ENCODE data around the gene THYN1.
A peak's percentile ranks its signal among the peaks of the same experiment; 100 is the strongest.

Gene THYN1

DNA sequence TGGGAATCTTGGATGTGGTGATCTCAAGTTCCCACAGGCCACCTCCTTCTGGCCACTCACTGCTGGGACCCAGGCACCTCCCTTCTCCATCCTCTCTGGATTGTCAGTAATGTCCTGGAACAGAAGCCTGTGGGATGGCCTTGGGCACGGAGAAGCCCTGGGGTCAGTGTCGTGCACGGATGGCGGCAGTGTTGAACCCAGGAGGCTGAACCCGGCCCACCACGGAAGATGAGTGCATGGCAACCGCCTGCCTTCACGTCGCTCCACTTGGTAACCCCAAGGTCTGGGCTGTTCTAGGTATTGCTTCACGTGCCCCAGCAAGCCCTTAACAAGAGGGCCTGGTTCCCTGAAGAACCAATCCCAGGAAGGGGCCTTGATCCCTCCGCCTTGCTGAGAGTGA is 7.1 kb downstream of the THYN1 start:
- DNase-seq, result no peak

DNA sequence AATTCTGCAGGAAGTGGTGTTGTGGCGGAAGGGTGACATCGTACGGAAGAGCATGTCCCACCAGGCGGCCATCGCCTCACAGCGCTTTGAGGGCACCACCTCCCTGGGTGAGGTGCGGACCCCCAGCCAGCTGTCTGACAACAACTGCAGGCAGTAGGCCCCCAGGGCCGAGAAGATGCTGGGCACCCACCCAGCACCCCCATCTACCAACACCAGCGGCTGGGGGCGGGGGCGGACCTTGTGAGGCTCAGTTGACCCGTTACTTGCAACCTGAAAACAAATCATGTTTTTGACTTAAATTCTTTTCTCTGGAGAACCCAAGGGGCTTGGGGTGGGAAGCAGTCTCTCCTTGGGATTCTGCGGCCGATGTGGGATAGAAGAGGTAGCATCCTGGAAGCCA is 7.7 kb downstream of the THYN1 start:
- DNase-seq, result no peak

DNA sequence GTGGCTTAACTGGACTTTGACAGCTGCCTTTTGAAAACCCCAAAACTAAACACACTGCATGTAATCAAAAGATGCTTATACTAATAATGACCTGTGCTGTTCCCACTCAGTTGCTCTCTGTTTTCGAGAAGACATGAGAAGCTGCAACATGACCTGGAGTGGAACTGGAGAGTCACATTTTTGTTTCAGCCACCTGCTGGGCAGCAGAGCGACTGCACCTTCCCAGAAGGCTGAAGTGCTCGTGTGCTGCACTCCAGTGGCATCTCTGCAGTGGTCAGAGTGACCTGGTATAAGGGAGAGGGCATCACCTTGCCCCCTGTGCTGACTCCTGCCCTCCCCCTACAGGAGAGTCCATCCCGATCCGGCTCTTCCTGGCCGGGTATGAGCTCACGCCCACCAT is 8.6 kb downstream of the THYN1 start:
- DNase-seq, result no peak

DNA sequence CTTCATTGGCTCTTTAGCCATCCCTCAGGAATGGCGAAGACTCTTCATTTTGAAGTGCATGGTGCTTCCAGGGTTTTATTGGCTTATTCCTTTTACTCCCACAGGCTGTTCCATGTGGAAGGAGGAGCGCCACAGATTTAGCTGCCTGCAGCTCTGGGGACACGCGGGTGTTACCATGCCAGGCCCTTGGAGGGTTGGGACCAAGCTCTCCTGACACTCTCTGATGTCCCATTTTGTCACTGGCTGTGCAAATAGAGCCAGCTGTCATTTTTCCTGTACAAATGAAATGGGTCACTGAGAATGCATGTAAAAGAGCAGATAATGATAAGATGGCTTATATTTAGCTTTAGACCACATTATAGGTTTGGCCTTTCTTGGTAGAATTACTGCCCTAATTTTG is 9.2 kb downstream of the THYN1 start:
- DNase-seq, result no peak

DNA sequence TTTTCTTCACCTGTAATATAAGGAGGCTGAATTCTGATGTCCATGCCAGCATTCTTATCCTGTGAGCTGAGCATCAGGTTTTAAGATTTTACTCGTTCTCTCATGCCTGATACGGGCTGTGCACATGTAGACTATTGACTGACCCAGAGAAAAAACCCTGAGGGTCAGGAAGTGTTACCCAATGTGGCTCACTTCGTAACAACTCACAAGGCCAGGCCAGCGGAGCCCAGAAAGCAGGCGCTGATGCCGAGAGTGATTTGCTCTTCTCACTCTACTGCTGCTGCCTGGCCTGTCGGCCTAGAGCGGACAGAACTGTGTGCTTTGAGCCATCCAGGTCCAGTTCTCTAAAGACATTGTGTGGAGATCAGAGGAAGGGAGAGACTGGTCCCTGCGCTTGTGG is 10.8 kb downstream of the THYN1 start:
- no peak for DNase-seq

DNA sequence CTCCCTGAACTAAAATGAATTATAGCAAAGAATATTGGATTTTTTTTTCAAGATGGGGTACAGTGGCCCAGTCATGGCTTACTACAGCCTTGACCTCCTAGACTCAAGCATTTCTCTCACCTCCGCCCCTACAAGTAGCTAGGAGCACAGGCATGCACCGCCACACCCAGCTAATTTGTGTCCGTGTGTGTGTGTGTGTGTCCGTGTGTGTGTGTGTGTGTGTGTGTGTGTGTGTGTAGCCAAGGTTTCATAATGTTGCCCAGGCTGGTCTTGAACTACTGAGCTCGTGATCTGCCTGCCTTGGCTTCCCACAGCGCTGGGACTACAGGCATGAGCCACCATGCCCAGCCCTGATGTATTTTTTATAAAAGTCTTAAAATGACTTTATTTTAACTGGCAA is 12.6 kb downstream of the THYN1 start:
- DNase-seq, result no peak

DNA sequence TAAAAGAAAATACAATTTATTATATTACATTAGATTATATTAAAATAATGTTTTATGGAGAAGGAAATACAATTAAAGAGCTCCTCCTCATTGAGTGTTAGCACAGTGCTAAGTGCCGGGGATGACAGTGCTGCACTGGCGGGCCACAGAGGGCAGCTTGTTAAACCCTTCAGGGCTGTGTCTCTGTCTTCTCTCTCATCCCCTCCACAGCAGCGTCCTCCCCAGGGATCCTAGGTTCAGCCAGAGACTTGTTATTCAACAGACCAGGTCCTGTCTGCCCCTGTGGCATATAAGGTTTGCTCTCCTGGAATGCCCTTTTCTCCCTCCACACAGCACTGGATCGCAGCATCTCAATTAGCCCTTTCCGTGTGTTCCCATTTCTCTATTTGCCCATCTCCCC is 14.2 kb downstream of the THYN1 start:
- no peak for DNase-seq

DNA sequence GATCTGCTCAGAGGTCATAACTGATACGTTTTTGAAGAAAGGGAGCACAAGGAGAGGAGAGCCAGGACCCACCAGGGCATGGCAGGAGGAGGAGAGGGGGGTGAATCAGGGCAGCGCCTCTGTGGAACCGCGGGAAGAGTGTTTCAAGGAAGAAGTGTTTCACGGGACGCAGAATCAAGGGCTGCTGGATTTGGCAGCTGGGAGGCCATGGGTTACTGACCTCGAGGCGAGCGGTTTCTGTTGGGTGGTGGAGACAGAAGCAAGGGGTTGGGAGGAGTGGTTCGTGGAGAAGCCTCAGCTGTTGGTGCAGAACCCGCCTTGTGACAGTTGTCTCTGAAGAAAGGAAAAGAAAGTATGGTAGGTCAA is 15.6 kb downstream of the THYN1 start:
- no peak for DNase-seq

DNA sequence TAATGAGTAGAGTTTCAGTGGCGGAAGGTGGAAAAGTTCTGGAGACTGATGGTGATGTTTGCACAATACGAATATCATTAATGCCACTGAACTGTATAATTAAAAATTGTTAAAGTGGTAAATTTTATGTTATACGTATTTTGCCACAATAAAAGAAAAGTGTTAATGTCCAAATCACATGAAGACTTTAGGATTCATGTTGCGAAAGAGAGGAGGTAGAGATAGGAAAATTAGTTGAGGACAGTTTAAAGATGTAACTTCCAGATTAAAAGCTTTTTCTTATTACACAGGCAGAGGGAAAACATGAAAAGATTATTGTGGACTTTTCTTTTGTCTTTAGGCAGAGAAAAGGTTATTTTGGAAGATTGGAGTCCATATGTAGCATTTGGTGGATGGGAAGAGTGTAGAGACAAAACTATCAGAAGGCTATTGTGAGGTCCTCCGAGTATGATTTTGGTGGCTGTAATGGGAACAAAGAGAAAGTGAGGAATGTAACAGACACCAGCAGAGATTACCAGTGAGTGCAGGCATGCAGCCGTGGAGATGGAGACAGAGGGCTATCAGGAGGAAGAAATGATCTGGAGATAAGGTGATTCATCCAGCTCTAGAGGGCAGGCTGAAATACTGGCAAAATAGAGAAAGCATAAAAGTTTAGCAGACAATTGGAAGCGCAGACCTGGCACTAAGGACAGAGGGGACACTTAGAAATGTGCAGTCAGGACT is 16.2 kb downstream of the THYN1 start:
- no peak for DNase-seq

DNA sequence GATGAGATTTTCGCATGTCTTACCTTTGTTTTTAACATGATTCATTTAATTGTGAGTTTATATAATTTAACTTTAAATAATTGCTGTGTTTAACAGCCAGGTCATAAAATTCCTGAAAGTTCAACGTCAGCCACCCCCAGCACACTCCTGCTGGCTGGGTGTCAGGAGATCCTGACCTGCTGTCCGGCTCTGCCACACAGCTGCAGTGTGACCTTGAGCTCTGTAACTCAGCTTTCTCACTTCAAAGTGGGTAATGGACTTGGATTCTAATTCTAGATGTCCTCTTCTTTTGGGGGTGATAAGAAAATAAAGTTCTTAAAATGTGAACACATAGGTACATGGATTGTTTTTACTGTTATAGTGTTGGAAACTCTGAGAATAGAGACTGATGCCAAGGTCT is 17.8 kb downstream of the THYN1 start:
- no peak for DNase-seq

DNA sequence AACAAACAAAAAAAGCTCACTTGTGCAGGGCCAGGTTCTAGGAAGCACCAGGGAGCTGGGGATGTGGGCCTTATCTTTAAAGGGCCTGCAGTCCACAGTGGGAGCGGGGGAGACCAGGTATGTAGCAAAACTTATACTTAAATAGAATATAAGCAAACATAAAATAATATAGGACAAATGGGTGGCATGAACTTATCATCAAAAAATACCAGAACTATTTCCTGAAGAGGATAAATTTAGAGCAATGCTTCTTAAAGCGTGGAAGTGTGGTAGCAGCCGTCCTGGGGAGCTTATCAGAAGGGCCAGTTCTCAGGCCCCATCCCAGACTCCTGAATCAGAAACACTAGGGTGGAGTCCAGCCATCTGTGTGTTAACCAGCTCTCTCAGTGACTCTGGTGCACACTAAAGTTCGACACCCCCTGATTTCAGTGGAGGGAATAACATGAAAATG is 19.4 kb downstream of the THYN1 start:
- no peak for DNase-seq

DNA sequence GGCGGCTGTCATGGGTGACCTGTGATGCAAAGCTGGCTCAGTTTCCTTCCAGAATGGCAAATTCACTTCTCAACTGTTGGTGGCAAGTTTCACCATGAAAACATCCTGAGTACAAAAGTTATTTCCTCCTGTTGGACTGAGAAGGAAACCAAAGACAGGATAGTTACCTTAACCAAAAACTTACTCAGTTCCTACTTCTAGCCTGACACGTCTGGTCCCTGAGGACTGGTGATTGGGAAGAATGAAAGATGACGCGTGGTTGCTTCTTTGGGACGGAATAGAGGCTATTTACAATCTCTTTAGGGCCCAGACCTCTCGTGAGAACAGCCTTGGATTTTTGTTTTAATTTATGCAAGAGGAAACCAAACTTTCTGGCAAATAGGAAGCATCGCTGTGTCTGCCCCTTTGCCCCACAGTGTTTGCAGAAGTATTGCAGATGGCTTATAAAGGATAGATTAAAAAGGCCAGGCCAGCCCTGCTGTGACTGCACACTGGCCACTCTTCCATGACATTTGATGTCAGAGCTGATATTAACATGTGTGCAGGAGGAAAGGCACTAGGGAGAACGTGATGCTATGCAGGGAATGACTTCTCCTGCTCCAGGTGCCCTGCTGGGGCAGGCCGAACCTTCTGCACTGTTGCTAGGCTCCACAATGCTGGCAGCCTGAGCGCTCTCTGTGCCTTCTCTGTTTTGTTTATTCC is 21.0 kb downstream of the THYN1 start:
- DNase-seq, result no peak

DNA sequence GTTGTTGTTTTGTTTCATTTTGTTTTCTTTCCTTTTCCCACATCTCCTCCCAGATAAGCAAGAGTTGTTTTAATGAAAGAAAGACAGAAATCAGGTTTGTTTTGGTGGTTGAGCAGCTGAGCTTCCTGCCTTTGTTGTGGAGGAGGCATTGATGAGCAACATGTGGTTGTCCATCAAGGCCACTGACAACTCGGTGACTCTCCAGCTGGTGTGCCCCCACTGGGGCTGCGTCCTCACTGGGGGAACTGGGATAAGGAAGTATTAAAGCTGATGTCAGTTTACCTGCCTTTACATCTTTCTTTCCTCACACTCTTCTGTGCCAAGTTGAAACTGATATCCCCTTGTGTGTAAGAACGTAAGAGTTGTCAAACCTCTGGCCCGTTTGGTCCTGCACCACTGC is 22.8 kb downstream of the THYN1 start:
- DNase-seq, result no peak

DNA sequence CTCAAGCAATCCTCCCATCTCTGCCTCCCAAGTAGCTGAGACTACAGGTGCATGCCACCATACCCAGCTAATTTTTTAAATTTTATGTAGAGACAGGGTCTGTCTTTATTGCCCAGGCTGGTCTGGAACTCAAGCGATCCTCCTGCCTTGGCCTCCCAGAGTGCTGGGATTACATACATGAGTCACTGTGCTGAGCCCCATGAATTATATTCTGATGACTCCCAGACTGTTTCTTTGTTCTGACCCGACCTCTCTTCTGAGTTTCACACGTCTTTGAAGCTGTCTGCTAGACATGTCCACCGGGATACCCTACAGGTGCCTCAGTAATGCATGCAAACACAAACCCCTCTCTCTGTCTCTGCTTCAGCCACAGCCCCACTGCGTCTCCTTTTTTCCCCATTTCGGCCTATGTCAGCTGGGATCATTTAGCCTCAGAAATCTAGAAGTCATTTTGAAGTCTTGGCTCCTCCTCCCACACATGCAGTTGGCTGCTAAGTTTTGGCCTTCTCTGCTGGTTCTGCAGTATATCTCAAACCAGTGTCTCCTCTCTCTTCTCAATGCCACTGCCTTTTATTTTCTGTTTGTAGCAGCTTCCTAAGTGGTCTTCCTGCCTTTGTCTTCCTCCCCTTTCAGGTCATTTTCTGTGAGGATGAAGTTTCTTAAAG is 23.9 kb downstream of the THYN1 start:
- DNase-seq, result no peak

DNA sequence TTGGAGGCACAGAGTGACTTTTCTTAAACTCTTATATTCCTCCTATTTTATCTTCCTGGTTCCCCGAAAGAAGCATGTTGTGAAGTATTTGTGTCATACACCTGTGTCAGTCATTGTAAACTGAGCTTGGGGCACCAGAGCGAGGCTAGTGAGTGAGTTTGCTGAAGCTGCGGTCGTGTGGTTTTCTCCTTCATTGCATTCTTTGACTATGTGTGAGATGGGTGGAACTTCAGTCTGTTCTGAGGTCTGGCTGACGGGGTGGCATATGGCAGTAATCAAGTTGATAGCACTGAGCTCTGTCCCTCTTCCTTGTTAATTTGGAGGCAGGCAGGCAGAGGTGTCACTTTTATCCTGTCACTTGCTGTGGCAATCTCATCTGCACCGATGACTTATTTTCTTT is 24.5 kb downstream of the THYN1 start:
- no peak for DNase-seq

DNA sequence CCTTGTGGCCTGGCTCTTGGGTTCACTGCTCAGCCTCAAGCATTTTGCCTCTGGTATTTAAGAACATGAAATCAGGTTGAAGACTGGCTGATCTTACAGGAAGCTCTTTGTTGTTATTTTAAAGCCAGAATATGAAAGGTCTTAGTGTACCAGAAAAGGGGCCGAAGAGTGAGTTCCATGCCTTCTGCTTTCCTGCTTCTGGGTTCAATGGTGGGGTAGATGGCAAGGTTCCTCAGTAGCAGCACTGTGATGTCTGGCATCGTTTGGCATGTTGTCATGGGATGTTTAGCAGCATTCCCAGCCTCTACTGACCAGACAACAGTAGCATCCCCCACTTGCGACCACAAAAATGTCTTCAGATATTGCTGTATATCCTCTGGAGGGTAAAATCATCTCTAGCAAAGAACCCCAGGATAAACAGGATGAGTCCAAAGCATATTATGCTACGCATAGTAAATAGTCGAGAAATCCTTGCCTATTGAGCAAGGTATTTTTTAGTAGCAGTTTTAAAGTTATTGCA is 26.3 kb downstream of the THYN1 start:
- no peak for DNase-seq

DNA sequence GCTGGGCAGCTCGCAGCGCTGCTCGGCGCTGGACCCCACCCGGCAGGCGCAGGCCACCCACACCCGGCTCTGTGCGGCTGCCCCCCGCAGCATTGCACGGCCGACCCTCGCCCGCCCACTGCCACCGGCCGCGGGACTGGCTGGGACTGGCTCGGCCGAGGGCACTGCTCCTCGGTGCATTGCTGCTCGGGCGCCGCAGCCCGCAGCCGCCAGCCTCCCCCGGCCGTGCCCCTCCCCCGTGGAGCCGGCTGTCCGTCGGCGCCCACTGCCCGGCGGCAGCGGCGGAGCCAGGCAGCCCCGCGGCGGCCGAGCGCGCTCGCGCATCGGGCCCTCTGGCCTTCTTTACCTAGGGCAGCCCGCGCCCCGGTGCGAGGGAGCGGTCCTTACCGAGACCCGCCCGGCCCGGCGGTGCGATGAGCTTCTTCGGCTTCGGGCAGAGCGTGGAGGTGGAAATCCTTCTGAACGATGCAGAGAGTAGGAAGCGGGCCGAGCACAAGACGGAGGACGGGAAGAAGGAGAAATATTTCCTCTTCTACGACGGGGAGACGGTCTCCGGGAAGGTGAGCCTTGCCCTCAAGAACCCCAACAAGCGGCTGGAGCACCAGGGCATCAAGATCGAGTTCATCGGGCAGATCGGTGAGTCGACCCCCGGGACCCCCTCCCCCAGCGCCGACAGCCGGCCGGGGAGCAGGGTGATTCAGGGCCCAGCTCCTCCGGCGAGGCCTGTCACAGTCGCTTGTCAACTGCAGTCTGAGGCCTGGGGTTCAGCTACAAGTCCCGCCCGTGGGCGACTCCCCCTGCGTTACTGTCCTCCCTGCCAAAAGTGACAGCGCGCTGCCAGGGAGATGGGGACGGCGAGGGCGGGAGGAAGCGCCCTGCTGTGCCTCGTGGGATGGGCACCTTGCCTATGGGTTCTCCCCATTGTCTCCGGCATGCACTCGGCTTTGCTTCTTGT is 28.2 kb downstream of the THYN1 start:
- peak; percentile 59 for DNase-seq

DNA sequence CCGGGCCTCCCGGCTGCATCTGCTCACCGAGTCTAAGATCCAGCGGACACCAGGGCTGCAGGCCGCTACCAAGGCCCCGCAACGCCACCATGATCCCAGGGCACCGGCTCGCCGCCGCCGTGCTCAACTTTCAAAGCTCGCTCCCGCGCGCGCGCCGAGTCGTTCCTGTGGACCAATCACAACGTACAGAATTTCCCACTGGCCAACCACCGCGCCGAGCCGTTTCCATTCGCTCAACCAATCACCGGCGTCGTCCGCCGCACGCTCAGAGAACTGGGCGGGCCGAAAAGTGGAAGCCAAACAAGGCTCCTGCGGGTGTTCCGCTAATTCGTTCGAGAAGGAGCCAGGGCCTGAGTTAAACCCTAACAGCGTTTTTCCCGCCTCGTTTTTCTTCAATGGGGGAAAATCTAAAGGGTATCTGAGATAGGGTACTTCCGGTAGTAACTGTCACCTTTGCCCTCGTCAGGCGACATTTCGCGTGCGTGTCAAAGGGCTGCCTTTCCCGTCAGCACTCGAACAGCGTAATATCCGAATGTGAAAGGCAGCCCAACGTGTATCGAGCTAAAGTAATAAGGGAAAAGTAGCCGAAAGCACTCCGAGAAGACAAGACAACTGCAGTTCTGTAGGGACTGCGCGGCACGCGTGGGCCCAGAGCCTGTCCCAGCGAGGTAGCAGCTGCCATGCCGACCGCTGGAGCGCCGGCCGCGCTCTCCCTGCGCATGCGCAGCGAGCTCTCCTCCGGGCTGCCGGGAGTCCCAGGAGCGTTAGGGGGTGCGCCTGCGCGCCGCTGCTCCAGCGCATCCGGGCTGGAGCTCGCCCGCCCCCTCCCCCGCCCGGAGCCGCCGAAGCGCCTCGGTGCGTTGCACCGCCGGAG is 29.1 kb downstream of the THYN1 start, which contains the start of the genes NCAPD3 and VPS26B:
Gene NCAPD3, minus strand, starts transcription at position 132 of the 874 bp plus-strand sequence. Its CDS starts 41 bp downstream, at position 91.
Gene VPS26B, plus strand, starts transcription at position 836 of the 874 bp plus-strand sequence. CDS start 452 bp downstream, outside the sequence.
- peak; percentile 97 for DNase-seq

DNA sequence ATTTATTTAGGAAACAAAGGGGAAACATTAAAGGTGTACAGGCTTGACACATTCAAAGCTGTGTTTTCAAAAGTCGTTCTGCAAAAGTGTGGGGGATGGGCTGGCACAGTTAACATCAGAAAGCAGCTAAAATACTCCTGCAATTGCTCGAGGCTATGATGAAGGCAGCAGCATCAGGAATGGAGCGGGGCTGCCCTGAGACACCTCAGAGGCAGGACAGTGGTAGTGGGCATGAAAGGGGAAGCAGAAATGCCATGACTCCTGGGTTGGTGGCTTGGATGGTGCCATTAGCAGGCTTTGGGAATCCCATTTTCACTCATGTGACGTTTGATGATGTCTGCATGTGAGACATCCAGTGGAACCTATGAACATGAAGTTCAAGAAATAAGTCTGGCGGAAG is 30.0 kb downstream of the THYN1 start:
- no peak for DNase-seq

DNA sequence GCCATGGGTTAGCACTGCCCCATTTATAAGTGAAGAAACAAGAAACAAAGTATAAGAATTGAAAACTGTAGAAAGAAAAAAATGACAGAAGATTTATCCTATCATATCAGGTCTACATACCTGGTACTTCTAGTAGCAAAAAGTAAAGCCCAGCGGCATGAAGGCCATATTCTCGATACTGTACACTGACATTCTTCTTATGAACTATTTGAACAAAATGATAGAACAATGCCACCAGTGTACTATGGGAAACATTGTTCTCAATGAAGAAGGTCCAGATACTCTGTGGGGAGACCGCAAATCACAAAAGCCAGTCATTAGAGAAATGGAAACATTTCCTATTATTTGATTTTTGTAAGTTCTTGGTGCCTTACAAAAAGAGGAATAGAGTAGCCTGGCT is 36.3 kb downstream of the THYN1 start:
- DNase-seq, result no peak

DNA sequence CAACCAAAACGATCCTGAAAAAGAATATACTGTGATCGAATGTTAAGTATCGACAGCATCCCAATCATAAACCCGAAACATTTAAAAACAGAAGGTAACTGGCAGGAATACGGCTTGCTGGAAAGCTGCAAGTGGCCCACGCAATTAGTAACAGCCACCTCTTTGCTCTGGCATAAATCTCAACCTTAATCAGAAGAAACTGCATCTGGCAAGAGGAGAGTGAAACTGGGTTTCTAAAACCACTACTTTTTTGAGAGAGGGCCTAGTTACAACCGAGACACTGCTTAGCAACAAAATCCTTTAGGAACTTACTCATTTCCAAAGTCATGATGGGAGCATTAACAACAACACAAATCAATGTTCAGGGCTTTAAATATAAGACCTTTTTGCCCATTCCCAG is 37.3 kb downstream of the THYN1 start:
- no peak for DNase-seq
